HG03108 (cell line): ENCODE data around the gene FANCD2.
"Not testable (repeated sequence)": the region's sequence is repeated elsewhere in the genome, so short reads cannot be mapped to it uniquely, and the experiment has no call there.

ENCODE experiments used
- ATAC-seq: cut with Tn5 transposase; IDR thresholded peaks from one replicate; pipeline ENCODE4 v1.9.1; 2021; ENCODE audit warnings: moderate library complexity; ENCODE audit not compliant: unreplicated experiment

FANCD2 gene

DNA sequence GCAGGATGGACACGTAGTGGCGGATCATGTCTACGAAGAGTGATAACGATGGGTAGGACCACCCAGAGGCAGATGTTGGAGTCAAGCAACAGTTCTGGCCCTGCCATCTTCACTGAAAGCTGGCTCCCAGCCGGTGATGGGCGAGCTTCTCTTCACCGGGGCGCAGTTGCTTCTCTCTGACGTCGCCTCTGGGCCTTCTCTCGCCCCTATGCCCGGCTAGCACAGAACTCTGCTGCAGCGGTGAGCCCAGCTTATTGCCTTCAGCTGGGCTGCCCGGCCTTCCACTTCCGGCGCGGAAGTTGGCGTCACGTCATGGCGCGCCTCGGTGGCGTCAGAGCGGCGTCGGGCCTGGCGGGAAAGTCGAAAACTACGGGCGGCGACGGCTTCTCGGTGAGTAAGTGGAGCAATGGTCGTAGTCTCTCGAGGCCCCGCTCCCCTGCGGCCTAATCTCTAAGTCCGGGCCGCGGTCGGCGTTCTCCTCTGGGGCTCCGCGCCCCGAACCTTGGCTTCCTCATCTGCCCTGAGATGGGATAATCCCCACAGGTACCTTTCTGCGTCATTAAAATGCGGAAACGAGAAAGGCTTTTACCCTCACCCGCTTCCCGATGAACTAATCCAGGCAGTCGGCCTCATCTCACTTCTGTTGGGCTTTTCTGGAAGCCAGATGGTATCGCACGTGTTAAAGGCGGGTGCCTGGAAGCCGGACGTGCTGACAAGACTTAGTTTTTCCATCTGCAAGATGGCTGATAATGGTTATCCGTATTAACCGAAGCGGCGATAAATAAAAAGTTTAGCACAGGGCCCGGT is at the start of gene FANCD2:
Gene FANCD2 (plus strand): TSS at position 354 of the 807 bp plus-strand sequence. CDS start 2,221 bp downstream, outside the sequence.
- peak; percentile 87 for ATAC-seq

DNA sequence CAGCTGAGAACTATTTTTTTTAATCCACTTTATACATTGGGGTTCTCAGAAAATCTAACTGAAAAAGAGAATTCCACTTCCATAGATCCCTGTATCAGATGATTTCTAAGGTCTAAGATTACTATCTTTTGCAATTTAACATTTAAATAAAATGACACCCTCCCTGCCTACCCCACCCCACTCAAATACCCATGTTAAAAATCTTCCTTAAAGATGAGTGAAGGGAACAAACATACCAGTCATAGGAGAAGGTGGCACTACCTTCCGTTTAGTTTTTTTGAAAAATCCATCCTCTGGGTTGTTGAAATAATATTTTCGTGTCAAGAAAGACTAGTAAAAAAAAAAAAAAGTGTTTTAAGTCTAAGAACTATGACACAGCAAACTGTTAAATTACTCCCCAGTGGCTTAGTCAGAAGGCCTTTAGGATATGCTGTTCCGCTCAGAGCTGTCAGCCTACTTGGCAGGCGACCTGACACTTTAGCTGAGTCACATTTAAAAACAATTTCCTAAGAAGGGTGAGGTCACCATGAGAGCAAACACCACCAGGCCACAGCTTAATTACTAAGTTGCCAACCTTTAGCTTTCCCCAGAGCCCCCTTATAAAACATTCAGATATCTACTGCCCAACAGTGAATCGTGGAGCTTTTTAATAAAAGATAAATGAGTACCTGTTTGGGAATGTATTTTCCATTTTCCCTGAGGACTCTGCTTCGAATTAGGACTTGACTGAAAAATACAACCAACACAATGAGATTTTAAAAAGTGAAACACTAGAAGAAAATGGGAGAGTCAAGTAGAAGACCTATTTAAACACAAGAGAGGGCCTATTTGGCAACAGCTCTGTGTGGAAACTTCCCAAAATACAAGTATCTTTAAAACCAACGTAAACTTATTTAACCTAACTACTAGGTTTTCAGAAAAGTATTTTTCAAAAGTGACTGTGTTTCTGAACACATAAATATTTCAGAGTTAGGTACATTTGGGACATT is 49.2 kb upstream of the FANCD2 start:
- ATAC-seq: no peak

DNA sequence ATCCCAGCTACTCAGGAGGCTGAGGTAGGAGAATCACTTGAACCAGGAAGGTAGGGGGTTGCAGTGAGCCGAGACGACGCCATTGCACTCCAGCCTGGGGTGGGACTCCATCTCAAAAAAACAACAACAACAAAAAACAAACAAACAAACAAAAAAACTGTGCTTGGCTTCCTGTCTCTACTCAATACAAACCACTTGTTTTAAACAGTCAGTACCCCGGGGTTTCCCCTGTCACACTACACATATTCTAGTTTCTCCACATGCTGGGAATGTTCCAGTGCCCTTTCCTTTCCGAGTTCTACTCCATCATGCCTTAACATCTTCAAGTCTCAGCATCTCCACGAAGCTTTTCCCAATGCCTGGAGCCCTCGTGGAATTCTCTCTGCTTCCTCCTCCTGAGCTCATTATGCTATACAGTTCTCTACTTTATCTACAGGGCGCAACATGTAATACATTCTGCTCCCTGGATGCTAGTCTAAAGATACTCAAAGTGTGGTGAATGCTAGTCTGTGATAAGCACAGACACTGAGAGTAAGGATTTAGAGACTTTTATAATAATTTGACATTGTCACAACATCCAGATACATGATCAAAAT is 47.4 kb upstream of the FANCD2 start:
- ATAC-seq: no peak

DNA sequence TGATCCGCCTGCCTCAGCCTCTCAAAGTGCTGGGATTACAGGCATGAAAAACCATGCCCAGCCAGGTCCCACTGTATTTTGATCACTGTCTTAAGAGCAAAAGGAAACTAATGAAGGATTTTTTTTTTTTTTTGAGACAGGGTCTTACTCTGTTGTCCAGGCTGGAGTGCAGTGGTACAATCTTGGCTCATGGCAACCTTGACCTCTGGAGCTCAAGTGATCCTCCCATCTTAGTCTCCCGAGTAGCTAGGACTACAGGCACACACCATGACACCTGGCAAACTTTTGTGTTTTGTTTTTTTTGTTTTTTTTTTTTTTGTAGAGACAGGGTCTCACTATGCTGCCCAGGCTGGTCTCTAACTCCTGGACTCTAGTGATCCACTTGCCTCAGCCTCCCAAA is 46.0 kb upstream of the FANCD2 start:
- no peak for ATAC-seq

DNA sequence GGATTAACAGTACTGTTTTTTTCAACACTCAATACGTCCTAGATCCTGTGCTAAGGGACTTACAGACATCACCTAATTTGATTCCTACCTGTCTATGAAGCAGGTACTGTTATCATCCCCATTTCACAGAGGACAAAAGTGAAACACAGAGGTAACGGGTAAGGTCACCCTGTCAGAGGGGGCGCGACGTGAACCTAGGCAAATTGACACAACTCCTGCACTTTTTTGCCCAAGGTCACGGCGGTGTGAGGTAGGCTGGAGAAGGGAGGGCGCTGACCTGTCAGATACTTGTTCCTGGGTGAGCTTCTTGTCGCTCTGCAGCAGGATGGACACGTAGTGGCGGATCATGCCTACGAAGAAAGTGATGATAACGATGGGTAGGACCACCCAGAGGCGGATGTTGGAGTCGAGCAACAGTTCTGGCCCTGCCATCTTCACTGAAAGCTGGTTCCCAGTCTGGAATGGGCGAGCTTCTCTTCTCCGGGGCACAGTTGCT is 40.0 kb upstream of the FANCD2 start:
- ATAC-seq: peak; percentile 24

DNA sequence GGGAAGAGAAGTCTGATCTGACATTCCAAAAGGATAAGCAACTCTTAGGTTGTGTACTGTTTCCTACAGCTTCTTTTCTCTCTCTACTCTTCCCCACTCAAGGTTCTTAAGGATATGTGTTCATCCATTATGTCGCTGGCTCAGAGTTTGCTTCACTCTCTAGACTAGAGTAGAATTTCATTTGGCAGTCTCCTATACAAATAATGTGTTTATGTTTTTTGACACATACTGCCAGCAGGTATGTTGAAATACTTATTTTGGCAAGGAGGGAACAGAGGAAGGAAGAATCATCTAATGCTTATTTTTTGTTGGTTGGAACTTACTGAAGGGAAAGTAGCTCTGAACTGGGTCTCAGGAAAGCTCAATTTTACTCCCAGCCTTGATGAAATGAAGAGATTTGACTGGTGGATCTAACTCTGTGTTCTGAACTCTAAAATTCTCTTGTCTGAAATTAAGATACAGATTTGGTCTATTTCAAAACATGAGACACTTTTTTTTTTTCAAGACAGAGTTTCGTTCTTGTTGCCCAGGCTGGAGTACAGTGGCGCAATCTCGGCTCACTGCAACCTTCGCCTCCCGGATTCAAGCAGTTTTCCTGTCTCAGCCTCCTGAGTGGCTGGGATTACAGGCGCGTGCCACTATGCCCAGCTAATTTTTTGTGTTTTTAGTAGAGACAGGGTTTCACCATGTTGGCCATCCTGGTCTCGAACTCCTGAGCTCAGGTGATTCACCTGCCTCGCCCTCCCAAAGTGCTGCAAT is 32.0 kb upstream of the FANCD2 start:
- ATAC-seq: no peak

DNA sequence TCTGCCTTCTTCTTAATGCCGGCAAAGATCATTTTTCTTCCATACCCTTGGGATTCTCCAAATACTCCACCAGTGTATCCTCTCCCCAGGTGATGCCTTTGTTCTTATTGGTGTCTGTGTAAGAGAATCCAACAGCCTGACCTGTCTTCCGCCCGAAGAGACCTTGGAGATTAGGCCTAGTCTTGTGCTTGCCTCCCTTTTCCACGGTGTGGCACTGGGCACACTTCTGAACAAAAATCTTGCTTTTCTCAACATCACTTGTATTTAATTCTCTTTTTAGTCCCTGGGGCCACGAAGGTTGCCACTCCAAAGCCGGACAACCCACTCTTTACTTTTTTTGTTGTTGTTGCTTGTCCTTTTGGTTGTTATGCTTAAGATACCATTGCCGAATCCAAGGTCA is 25.6 kb upstream of the FANCD2 start:
- ATAC-seq: no peak

DNA sequence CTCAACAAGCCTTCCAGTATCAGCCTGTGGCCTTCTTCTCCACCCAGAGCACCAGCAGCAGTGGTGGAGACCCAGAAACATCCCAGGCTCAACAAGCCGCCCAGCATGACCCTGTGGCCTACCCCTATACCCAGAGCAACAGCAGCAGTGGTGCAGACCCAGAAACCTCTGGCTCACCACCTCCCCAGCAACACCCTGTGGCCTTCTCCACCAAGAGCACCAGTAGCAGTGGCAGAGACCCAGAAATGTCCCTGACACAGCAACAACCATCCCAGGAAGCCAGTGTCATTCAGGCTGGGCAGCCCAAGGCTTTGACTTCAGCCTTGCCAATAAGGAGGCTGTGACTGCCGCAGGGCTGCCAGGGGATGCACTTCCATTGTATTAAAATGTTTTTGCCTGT is 23.3 kb upstream of the FANCD2 start:
- ATAC-seq: no peak

DNA sequence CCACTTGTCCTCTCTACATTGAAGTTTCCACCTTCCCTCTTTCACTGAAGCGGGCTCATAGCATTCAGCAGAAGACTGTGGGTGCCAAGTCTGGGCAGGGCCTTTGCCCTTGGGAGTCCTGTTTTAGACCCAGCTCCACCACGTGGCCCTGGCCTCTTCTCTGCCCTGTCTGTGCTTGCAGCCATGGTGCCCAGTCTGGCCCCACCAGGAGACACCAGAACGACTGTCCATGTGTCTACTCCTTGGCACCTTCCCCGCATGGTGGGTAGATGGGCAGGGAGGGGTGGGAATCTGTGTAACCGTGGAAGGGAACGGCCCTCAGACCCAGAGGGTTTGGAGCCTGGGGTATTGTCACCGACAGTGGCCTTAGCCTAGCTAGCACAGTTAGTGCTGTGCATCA is 21.7 kb upstream of the FANCD2 start:
- ATAC-seq: no peak

DNA sequence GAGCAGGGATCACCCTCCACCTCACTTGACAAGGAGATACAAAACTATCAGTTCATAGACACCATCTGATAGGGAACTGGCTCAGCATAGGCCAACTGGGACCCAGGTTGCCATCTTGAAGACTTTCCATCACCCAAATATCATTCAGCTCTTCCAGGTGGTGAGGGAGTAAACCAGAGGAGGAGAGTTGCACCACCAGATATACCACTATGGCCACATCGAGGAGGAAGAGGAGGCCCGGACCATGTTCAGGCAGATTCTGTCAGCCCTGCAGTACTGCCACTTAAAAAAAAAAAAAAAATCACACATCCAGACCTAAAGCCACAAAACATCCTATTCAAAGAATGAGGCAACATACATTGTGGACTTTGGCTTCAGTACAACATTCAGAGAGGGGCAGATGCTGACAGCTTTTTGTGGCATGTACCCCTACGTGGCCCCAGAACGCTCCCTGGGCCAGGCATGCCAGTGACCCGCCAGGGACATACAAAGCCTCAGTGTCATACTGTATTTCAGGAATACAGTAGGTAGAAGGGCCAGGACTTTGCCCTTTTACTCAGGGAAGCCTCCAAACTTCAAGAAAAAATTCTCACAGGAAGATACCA is 21.2 kb upstream of the FANCD2 start:
- no peak for ATAC-seq

DNA sequence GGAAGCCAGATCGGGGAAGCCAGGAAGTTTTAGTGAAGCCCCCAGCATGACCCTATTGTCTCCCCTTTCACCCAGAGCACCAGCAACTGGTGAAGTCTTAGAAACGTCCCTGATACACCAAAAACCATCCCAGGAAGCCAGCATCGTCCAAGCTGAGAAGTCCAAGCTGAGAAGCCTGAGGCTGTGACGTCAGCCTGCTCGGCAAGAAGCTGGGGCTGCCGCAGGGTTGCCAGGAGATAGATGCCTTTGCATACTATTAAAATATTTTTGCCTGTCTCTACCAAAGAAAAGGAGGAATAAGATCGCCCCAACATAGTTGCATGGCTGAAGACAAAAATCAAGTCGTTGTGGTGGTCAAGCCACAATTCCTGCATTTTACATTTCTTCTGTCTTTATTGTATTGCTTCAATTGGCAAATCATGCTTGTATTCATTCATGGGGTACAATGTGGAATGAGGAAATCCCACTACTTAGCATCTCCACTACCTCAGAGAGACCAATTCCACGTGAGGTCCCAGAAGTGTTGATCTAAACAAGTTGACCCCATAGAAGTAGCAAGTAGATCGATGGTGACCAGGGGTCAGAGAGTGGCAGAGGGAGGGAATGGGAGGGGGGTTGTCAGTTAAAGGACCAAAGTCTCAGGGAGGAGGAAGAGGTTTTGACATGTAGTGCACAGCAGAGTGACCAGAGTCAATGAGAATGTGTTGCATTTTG is 20.0 kb upstream of the FANCD2 start:
- ATAC-seq: no peak

DNA sequence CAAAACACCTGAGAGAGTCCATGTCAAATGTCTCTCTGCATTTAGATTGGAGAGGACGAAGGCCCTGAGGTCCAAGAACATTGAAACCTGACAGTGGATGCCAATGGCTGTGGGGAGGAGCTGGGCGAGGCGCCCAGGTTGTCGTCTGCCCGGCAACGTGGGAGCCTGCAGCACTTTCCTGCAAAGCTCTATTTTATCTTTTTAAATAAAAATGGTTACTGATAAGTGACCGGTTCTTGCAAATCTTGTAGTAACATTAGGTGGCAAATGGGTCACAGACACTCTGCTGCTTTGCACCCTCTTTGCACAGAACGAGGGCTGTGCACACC is 19.5 kb upstream of the FANCD2 start:
- ATAC-seq: no peak

DNA sequence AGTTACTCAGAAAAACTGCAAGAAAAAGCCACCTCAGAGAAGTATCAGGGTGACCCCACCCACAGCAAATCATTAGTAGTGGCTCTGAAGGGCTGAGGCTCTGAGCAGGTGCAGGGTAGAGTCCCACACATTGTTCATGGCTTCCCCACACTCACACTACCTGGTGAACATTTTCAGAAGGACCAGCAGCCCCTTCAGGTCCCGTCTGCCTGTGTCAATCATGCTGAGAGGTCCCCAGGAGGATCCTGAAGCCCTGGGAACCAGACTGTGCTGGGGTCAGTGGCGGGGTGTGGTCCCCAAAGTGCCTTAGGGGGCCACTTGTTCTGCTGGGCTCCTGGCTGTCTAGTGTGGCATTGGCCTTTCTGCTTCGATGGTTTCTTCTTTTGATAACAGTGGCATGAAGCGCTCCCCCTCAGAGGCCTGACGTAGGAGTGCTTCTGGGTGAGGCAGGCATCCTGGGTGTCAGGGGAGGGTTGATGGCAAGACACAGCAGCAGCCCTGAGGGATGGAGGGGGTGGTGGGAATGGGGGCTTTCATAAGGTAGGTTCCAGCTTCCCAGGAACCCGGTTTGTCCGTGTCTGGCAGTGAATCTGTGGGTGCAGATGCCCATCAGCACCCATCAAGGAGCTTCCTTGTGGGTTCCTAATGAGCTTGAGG is 19.0 kb upstream of the FANCD2 start:
- ATAC-seq: no peak

DNA sequence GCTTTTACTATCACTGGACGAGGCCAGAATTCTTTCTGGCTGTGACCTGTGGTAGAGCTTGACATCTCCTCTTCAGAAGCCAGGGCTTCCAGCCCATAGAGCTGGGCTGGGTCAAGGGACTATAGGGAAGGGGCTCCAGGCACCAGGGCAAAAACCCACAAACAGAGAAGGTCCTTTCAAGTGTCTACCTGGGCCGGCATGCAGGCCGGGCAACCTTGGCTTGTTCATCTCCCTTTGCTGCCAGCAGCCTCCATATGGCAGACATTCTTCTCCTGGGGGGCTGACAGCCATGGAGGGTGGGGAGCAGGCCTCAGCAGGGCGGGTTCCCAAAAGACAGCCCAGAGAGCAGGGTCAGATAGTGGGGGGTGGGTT is 18.0 kb upstream of the FANCD2 start:
- not testable (repeated sequence) for ATAC-seq

DNA sequence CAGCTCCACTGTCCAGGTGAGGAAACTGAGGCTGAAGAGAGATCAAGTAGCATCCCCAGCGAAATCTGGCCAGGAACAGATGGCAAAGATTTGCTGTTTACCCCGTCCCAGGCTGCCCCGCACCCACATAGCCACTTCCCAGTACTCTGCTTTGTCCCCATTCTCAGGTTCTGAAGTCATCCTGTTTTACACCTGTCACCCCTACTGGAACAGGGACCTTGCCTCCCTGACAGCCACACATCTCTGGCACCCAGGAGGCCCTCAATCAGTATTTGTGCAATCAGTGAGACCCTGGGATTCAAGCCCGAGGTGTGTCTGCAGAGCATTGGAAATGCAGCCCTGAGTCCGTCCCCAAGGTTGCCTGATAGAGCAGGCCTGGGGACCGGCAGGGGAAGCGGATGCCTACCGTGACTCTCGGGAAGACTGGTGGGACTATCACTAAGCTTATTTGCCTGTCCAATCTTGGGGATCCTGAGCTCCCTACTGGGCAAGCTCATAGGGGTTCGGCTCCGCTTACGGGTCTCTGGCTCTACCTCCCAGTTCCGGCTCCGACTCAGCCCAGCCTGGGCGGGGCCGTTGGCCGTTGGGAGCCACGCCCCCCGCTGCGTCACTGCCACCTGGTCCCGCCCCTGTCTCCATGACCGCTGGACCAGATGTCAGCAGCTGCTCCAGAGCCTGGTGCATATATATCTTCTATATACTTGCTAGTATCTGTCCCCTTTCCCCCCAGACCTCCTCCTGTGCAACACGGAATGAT is 17.5 kb upstream of the FANCD2 start:
- peak; percentile 39 for ATAC-seq

DNA sequence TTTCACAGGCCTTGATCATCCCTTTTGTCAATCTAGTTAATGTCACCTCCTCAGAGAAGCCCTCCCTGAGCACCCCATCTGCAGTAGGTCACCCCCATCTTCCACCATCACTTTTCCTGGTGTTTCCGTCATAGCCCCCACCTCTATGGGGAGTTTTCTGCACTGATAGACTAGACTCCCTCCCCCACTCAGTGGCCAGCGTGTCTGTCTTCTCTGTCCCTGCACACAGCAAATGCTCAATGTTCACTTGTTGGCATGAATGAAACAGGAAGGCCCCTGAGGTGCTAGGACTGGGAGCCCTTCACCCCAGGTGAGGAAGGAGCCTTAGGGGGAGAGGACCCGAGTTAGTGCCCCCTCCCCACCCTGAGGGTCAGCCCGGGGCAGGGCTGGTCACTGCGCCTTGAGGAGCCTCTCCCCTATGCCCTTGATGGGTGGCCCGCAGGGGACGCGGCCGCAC is 15.8 kb upstream of the FANCD2 start:
- no peak for ATAC-seq

DNA sequence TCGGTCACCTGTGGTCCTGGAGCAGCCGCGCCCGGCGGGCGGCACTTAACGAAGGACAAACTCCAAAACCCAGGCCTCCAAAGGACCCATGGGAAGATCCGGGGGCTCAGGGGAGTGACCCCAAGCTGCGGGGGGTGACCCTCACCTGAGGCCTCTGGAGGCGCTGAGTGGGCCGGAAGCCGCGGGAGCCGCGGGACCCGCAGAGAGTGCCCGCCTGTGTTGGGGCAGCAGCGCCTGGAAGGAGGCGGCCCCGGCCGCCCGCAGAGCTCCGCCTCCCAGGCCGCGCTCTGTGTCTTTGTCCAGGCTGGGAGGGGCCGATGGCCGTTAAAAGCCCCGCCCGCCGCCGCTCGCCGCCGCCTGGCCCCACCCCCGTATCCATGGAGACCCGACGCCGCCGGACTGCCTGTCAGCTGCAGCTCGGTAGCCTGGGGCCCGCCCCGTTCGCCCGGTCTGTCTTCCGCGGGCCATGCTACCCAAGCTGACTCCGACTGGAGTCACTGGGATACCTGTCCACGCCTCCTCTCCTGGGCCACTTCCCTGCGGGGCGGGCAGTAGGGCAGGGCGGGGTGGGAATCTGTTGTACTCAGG is 15.3 kb upstream of the FANCD2 start:
- ATAC-seq: peak; percentile 86

DNA sequence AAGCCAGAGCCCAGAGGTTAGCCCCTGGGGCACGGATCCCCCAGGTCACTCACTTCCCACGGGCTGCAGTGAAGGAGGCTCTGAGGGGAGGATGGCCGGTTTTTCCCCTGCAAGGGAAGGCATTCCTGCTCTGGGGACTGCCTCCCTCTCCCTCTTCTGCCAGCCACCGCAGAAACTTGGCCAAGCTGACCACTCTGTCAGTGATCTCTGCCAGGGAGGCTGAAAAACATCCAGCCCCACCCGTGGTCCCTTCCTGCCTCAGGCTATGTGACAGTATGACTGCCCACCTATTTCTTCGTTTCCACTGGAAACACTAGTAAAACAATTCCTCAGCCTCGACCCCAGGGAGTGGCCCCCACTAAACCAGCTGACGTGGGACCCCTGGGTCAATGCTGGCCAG is 14.6 kb upstream of the FANCD2 start:
- no peak for ATAC-seq
